Skeletal muscle cell (primary cell): ENCODE measurements around the gene DNAH9.

Source experiments
- DNase-seq: peaks from one replicate; pipeline ENCODE4 v3.0.0-alpha.2; 2010; ENCODE audit warnings: low read depth
- H3K4me3 ChIP-seq: 2 replicates; pipeline ENCODE4 v1.5.1; 2011; ENCODE audit warnings: low read depth, mild to moderate bottlenecking, control low read depth, low read length, moderate library complexity

Gene DNAH9

GRCh38 chr17:11644265-11645212 lies 46.3 kb downstream of the DNAH9 start:
- no peak overlapping the region for H3K4me3 ChIP-seq

DNA sequence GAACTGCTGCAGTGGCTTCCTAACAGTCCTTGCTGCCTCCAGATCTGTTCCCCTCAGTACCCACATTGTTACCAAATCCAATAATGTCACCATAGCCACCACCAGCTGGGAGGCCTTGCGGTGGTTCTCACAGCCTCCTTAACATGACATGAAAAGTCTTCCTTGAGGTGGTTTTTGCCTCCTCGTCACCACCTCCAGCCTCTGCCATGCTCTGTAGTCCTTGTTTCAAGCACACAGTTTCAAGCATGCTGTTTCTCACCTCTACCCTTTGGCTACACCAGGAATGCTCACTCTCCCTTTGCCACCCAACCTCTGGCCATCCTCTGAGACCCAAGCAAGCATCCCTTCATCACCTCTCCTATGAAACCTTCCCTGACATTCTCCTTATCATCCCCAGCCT lies 47.2 kb downstream of the DNAH9 start:
- no peak overlapping the region for H3K4me3 ChIP-seq
- DNase-seq = no peak

More at GRCh38 chr17:11644265-11645212, 46.3 kb downstream of the DNAH9 start:
- DNase-seq = peak; percentile 4

- no peak for DNase-seq
- H3K4me3 ChIP-seq = no peak overlapping the region
Observed at GRCh38 chr17:11651089-11651488, 52.8 kb downstream of the DNAH9 start.

- no peak for DNase-seq
- no peak overlapping the region for H3K4me3 ChIP-seq
Observed at GRCh38 chr17:11668618-11669017, 70.3 kb downstream of the DNAH9 start.

GRCh38 chr17:11671126-11671525 lies 72.9 kb downstream of the DNAH9 start:
- DNase-seq = no peak
- no peak overlapping the region for H3K4me3 ChIP-seq

DNA sequence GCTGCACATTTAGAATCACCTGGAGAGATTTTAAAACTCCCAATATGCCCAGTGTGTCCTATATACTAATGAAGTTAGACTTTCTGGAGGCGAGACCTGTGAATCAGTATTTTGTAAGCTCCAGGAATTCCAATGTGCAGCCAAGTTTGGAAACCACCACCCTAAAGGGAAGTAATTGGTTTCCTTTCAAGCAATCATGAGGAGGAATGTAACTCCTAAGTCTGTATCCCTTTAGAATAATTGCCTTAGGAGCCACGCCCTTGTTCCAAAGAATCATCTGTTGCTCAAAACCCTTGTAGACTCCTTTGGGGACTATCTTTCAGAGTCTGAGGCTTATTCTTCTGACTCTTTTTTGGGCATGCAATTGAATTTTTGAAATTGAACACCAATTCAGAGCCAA lies 84.4 kb downstream of the DNAH9 start:
- no peak for DNase-seq

DNA sequence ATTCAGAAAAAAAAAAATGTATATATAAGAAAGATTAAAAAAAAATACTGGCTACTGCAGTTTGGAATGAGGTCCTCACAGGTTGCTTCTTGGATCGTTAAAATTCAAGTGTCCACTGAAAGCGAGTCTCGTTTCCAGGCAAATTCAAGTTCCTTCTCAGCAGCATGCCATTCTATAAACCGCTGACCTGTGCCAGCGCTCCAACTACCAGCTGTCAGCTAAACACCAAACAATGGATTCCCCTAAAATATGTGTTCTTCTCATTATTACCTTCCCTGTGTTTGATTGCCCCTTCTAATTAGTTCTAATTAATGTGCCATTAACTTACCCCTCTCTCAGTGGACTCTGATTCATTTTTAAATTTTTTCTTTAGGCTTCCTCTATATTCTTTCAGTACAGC lies 92.4 kb downstream of the DNAH9 start:
- DNase-seq = no peak
- no peak overlapping the region for H3K4me3 ChIP-seq

More for the DNA sequence above, 84.4 kb downstream of the DNAH9 start:
- no peak overlapping the region for H3K4me3 ChIP-seq

GRCh38 chr17:11692688-11693087 lies 94.4 kb downstream of the DNAH9 start:
- no peak overlapping the region for H3K4me3 ChIP-seq

DNA sequence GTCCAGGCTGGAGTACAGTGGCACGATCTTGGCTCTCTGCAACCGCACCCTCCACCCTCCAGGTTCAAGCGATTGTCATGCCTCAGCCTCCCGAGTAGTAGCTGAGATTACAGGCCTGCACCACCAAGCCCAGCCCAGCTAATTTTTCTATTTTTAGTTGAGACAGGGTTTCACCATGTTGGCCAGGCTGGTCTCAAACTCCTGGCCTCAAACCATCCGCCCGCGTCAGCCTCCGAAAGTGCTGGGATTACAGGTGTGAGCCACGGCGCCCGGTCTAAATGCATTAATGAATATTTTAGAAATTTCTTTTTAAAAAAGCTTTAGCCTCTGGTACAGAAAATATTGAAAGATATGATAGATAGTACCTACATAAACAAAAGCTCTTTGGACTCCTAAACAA lies 95.0 kb downstream of the DNAH9 start:
- no peak overlapping the region for H3K4me3 ChIP-seq
- DNase-seq = no peak

More at GRCh38 chr17:11692688-11693087, 94.4 kb downstream of the DNAH9 start:
- DNase-seq = no peak

GRCh38 chr17:11700668-11701067 lies 102.4 kb downstream of the DNAH9 start:
- H3K4me3 ChIP-seq = no peak overlapping the region
- DNase-seq = no peak

GRCh38 chr17:11701911-11702310 lies 103.6 kb downstream of the DNAH9 start:
- H3K4me3 ChIP-seq = no peak overlapping the region
- DNase-seq = no peak

DNA sequence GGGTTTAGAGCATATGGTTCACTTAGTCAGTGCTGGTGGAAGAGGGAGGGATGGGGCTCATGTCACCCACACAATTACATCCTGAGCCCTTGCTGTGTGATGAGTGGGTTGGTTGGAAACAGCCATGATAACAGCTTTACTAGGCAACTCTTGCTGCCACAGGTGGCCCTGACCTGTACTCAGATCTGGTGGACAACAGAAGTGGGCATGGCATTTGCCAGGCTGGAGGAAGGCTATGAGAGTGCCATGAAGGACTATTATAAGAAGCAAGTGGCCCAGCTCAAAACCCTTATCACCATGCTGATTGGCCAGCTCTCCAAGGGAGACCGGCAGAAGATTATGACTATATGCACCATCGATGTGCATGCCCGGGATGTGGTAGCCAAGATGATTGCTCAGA lies 105.8 kb downstream of the DNAH9 start:
- DNase-seq = no peak
- H3K4me3 ChIP-seq = no peak overlapping the region

- H3K4me3 ChIP-seq = no peak overlapping the region
- DNase-seq = no peak
Observed at GRCh38 chr17:11705111-11705510, 106.8 kb downstream of the DNAH9 start.

DNA sequence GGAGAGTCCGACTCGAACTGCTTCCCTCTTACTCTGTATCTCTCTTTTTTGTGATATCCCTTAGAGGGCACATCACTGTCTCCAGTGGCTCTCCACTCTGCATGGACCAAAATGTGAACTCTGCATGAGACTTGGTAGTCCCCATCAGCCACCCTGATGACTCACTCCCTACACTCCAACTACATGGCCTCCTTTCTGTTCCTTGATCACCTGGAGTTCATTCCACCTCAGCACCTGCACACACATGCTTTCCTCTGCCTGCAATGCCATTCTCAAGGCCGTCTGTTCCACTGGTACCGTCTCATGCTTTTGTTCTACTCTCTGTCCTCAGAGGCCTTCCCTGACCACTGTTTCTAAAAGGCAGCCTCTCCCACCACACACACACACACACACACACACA lies 109.3 kb downstream of the DNAH9 start:
- H3K4me3 ChIP-seq = no peak overlapping the region

DNA sequence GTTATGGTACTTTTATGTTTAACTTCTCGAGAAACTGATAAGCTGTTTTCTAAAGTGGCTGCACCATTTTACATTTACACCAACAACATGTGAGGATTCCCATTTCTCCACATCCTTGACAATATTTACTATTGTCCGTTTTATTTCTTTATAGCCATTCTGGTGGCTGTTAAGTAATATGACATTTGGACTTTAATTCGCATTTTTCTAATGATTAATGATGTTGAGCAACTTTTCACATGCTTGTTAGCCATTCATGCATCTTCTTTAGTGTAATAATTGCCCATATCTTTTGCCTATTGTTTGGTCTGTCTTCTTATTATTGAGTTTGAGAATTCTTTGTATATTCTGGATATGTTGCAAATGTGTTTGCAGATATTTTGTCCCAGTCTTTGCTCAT lies 114.2 kb downstream of the DNAH9 start:
- no peak for DNase-seq
- H3K4me3 ChIP-seq = no peak overlapping the region

More for the DNA sequence above, 109.3 kb downstream of the DNAH9 start:
- no peak for DNase-seq

GRCh38 chr17:11719203-11719602 lies 120.9 kb downstream of the DNAH9 start:
- no peak for DNase-seq
- H3K4me3 ChIP-seq = no peak overlapping the region

DNA sequence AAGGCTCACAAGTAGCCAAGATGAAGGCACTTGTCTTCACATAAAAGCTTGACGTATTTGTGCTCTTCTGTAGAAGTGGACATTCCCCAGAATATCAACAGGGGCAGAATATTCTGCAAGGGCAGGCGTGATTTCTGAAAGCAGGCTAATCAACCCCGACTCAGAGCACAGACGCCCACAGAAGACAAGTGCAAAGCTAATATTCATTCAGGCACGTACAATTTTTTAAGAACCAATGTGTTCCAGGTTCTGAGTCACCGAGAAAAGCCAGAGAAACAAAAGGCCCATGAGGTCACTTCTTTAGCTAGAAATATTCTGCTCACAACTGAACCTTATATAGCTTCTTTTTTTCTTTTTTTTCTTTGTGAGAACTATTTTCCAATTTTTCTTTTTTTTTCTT lies 121.6 kb downstream of the DNAH9 start:
- no peak overlapping the region for H3K4me3 ChIP-seq
- no peak for DNase-seq

DNA sequence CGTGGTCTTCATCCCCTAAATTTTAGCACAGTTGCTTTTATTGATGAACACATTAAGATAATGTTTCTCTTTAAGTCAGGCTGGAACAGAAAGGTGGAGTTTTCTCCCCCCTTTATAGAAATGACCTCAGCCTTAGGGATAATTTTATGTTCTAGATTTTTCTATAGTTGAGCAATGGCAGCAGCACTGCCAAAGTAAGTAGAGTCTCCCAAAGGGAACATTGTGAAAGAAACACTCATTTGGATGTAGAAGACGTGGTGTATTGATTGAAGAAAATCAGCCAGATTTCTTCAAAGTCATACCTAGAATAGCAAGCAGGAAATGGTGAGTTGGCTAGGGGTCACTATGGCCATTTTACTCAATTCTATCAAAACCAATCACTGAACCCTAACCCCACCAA lies 122.5 kb downstream of the DNAH9 start:
- no peak for DNase-seq
- no peak overlapping the region for H3K4me3 ChIP-seq

- no peak overlapping the region for H3K4me3 ChIP-seq
- DNase-seq = no peak
Observed at GRCh38 chr17:11730747-11731146, 132.5 kb downstream of the DNAH9 start.

GRCh38 chr17:11736613-11737312 lies 138.5 kb downstream of the DNAH9 start:
- no peak overlapping the region for H3K4me3 ChIP-seq
- DNase-seq = no peak

DNA sequence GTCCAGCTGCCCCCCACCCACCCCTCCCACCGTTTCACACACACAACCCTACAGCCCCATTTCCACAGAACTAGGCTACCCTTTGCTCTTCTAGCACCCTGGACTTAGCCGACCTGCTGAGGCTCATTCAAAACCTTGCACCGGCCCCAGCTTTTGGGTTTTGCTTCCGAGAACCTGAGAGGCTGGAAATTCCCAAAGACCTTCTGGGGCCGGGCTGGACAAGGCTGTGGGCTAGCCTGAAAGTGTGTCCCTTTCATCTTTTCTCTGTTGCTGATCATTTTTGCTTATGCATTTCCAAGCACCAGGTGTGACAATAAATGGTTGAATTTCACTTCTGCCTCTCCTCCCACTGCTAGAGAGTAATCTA lies 139.0 kb downstream of the DNAH9 start:
- DNase-seq = no peak
- H3K4me3 ChIP-seq = no peak overlapping the region
